ENCODE data around the gene CAND2.

The CAND2 gene

DNA sequence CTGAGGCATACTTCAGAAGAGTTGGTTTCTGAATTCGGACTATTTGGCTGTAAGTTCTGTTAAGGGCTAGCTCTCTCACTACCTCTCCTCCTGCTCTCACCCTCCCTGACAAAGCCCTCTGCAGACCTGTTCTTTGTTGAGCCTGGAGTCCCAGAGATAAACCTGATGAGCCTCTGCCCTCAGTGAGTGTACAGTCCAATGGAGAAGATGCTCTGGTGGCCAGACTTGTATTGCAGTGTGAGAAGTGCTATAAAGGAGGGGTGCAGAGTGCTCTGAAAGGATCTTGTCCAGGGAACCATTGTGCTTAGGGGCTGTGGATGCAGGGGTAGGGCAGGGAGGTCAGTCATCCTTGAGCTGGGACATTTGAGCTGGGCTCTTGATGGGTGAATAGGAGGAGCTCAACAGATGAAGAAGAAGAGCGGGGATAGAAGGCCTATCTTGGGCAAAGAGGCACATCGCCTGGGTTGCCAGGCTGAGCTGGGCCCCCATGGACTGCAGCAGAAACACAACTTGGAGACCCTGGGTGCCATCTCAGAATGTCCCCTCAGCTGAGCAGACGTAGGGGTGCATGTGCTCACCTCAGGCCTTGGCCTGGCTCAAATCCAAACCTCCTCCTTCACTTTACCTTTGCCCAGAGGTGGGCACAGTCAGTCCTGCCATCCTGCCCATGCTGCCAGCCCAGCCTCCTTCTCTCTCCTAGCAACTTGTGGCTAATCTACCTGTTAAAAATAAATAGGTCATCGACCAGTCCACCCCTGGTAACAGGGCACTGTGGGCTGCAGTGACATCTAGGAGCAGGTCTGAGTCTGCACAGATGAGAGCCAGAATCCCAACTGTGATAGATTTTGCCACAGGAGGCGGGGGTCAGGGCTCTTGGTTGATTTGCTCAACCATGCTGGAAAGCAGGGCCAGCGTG lies 3.3 kb downstream of the CAND2 start:
- H3K4me1 Mint-ChIP-seq (ENCODE audit: low read depth in 2 of 2), result peaks cover 6 to 10% of the 10 kb centered on the region in 2 donors
- H3K27me3 Mint-ChIP-seq, result peaks cover 19 to 25% of the 10 kb centered on the region in 2 donors
- H3K36me3 Mint-ChIP-seq (ENCODE audit: insufficient read depth), result peaks cover 6% of the 10 kb centered on the region
- no peaks in the 10 kb centered on the region for H3K9me3 Mint-ChIP-seq
- no peak for DNase-seq
- no peak for ATAC-seq (replicated peaks)
- H3K4me3 Mint-ChIP-seq, result no peak overlapping the region
- no peak overlapping the region for H3K27ac Mint-ChIP-seq

DNA sequence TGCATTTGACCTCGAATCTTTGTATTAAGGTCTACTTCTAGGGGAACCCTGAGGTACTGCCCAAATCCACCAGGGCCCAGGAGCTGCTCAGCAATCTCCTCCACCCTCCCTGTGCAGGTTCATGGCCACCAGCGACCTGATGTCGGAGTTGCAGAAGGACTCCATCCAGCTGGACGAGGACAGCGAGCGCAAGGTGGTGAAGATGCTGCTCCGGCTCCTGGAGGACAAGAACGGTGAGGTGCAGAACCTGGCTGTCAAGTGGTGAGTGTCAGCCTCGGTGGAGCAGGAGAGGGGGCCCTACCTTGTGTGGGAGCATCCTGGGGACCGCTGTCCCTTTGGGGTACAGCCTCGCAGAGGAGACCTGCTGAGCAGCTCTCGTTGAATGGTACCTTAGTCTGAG lies 6.9 kb downstream of the CAND2 start:
- DNase-seq (no peak), ATAC-seq (replicated peaks) (no peak)
- Mint-ChIP-seq H3K27ac (no peak overlapping the region), H3K4me3 (no peak overlapping the region), H3K27me3 (peaks cover 3 to 8% of the 10 kb centered on the region in 2 donors), H3K4me1 (ENCODE audit: low read depth in 2 of 2) (no peaks in the 10 kb centered on the region), H3K9me3 (no peaks in the 10 kb centered on the region), H3K36me3 (ENCODE audit: insufficient read depth) (peaks cover 4% of the 10 kb centered on the region)

DNA sequence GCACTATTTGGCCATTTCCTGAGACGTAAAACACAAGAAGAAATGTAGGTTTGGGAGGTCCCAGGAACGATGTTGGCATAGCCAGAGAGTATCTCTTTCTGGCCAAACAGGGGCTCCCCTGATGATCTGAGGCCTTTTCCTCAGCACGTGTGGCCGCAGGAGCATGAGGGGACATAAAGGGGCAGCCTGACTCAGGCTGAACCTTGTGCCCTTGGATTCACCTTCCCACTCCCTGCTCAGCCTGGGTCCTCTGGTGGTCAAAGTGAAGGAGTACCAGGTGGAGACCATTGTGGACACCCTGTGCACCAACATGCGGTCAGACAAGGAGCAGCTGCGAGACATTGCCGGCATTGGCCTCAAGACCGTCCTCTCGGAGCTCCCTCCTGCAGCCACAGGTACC lies 10.6 kb downstream of the CAND2 start:
- Mint-ChIP-seq H3K36me3 (ENCODE audit: insufficient read depth) (peaks cover 4% of the 10 kb centered on the region), H3K27me3 (peaks cover 0 to 6% of the 10 kb centered on the region in 2 donors), H3K4me3 (no peak overlapping the region), H3K27ac (no peak overlapping the region), H3K4me1 (ENCODE audit: low read depth in 2 of 2) (peaks cover 0 to 9% of the 10 kb centered on the region in 2 donors), H3K9me3 (no peaks in the 10 kb centered on the region)
- DNase-seq (no peak), ATAC-seq (replicated peaks) (no peak)

DNA sequence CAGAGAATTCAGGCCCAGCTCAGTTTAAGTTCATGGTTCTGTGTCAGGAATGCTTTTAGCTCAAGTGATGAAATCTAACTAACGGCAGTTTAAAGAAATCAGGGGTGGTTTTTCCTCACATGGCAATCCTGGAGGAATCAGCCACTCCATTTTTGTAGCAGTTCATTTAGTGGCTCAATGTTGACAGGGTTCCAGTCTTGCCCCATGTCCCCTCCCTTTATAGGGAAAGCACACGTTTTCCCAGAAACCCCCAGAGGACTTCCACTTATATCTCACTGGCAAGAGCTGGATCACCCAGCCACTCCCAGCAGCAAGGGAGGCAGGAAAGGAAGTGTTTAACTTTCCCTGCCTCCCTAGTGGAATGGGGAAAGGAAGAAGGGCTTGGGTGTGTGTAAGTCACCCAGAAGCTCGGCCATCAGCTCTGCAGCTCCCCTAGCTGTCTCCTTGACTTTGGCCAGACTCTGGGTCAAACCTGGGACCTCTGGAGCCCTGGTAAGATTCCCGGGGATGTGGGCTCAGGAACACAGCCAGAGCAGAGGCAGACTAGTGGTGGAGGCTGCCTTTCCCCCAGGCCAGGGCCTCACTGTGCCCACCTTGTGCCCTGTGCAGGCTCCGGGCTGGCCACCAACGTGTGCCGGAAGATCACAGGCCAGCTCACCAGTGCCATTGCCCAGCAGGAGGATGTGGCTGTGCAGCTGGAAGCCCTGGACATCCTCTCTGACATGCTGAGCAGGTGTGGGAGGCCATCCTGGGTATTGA lies 11.3 kb downstream of the CAND2 start:
- H3K4me3 Mint-ChIP-seq, result no peak overlapping the region
- peaks cover 4% of the 10 kb centered on the region for H3K36me3 Mint-ChIP-seq (ENCODE audit: insufficient read depth)
- H3K9me3 Mint-ChIP-seq, result no peaks in the 10 kb centered on the region
- no peak overlapping the region for H3K27ac Mint-ChIP-seq
- peaks cover 0 to 6% of the 10 kb centered on the region in 2 donors for H3K27me3 Mint-ChIP-seq
- DNase-seq (no peak), ATAC-seq (replicated peaks) (no peak)
- peaks cover 0 to 9% of the 10 kb centered on the region in 2 donors for H3K4me1 Mint-ChIP-seq (ENCODE audit: low read depth in 2 of 2)

DNA sequence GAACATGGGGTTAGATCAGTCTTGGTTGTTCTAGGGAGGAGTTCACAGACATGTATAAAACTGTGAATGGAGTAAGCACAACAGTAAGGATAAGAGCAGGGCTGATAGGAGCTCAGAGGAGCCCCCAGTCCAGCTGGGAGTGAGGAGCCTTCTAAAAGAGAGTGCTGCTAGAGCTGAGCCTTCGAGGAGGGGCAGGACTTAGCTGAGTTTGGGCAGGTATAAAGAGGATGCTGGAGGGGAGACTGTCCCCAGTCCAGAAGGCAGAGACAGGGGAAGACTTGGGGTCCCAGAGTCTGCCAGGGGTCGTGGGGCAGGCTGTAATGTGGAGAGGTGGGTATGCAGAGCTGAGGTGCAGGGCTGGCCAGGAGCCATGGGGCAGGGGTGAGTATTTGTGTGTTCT lies 12.1 kb downstream of the CAND2 start:
- Mint-ChIP-seq H3K27ac (peak overlapping the region in 1 of 2 donors; percentile 77), H3K36me3 (ENCODE audit: insufficient read depth) (no peaks in the 10 kb centered on the region), H3K27me3 (peaks cover 0 to under 1% of the 10 kb centered on the region in 2 donors), H3K9me3 (no peaks in the 10 kb centered on the region), H3K4me3 (peak overlapping the region in 1 of 2 donors; percentile 67), H3K4me1 (ENCODE audit: low read depth in 2 of 2) (peaks cover 0 to 9% of the 10 kb centered on the region in 2 donors)
- ATAC-seq (replicated peaks), result no peak
- DNase-seq, result no peak

DNA sequence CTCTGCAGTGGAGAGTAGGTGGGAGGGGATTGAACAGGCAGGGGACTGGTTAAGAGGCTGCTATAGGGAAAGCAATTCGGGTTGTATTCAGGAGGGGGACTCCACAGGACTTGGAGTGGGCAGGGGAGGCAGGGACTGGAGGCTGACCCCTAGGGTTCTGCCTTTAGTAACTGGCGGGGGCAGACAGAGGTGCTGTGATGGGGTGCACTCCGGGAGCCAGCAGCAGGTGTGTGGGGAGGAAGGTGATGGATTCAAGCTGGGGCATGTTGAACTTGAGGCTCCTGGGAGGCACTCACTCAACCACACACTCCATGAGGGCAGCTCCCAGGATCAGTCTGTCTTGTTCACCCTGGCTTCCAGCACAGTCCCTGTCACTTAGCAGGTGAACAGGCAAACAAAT lies 12.5 kb downstream of the CAND2 start:
- H3K36me3 Mint-ChIP-seq (ENCODE audit: insufficient read depth), result no peaks in the 10 kb centered on the region
- H3K4me1 Mint-ChIP-seq (ENCODE audit: low read depth in 2 of 2), result peaks cover 0 to 9% of the 10 kb centered on the region in 2 donors
- H3K27ac Mint-ChIP-seq, result peak overlapping the region in 1 of 2 donors; percentile 77
- ATAC-seq (replicated peaks) (no peak), DNase-seq (no peak)
- peak overlapping the region; percentile 34 to 67 for H3K4me3 Mint-ChIP-seq
- no peaks in the 10 kb centered on the region for H3K9me3 Mint-ChIP-seq
- no peaks in the 10 kb centered on the region for H3K27me3 Mint-ChIP-seq

DNA sequence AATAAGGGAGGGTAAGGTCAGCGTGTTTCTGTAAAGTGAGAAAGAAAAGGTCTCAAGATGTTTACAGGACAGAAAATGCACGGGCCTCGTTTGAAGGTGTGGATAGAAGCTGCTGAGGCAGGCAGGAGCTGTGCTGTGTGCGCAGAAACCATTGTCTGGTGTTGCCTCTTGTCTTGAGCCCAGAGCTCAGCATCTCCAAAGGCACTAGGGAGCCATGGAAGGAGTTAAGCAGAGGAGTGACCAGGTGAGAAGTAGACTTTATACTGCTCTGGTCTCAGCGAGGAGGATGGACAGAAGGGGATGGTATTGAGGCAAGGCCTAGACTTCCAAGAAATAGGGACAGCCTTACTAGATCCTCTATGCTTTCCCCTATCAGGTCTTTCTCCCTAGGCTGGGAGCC lies 13.0 kb downstream of the CAND2 start:
- no peak for ATAC-seq (replicated peaks)
- Mint-ChIP-seq H3K27ac (no peak overlapping the region), H3K4me3 (peak overlapping the region; percentile 34 to 67), H3K4me1 (ENCODE audit: low read depth in 2 of 2) (peaks cover 0 to 9% of the 10 kb centered on the region in 2 donors), H3K9me3 (no peaks in the 10 kb centered on the region), H3K36me3 (ENCODE audit: insufficient read depth) (no peaks in the 10 kb centered on the region), H3K27me3 (no peaks in the 10 kb centered on the region)
- no peak for DNase-seq

DNA sequence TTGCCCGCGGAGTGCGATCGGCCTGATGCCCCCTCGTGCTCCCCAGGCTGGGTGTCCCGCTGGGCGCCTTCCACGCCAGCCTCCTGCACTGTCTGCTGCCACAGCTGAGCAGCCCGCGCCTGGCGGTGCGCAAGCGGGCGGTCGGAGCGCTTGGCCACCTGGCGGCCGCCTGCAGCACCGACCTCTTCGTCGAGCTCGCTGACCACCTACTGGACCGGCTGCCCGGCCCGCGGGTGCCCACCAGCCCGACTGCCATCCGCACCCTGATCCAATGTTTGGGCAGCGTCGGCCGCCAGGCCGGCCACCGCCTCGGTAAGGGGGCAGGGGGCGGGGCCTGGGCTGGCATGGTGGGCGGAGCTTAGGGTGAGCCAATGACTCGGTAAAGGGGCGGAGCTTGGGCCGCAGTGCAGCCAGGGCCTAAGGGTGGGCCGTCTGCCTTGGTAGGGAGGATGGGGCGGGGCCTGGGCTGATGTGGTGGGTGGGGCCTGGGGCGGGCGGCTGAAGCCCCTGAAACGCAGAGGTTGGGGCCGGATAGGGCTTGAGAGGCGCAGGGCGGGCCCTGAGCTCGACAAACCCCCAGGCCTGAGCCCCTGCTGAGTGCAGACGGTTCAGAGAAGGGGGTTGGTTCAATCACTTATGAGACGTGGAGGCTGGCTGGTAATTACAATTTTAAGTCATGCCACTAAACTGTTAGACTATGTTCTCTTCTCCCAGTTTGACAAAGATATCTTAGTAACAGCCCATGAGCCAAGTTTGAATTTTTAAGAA lies 13.7 kb downstream of the CAND2 start:
- no peak overlapping the region for H3K27ac Mint-ChIP-seq
- H3K4me1 Mint-ChIP-seq (ENCODE audit: low read depth in 2 of 2), result peaks cover 0 to 9% of the 10 kb centered on the region in 2 donors
- peak; percentile 93 to 97 (median 94) for DNase-seq
- H3K27me3 Mint-ChIP-seq, result no peaks in the 10 kb centered on the region
- ATAC-seq (replicated peaks), result peak; percentile 97
- no peaks in the 10 kb centered on the region for H3K9me3 Mint-ChIP-seq
- H3K36me3 Mint-ChIP-seq (ENCODE audit: insufficient read depth), result no peaks in the 10 kb centered on the region
- peak overlapping the region; percentile 34 to 67 for H3K4me3 Mint-ChIP-seq

DNA sequence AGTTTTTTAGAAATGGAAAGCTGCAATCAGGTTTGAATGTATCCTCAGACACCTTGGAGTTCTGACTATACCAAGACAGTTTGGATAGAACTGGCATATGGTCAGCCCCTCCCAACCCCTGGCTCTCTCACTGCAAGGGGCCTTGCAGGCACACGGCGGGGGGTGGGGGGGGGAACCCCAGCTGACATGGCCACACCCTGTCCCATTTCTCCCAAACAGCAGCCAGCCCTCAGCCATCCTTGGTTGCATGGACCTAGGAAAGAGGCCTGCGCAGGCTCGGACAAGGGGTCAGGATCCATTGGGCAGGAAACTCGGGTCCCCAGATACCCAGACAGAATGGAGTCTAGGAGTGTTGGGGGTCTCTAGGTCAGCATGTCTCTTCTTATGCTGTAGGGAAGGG lies 14.5 kb downstream of the CAND2 start:
- Mint-ChIP-seq H3K9me3 (no peaks in the 10 kb centered on the region), H3K36me3 (ENCODE audit: insufficient read depth) (no peaks in the 10 kb centered on the region), H3K27ac (no peak overlapping the region), H3K4me1 (ENCODE audit: low read depth in 2 of 2) (peaks cover 0 to 9% of the 10 kb centered on the region in 2 donors), H3K4me3 (peak overlapping the region; percentile 34 to 67), H3K27me3 (no peaks in the 10 kb centered on the region)
- ATAC-seq (replicated peaks) (no peak), DNase-seq (no peak)

DNA sequence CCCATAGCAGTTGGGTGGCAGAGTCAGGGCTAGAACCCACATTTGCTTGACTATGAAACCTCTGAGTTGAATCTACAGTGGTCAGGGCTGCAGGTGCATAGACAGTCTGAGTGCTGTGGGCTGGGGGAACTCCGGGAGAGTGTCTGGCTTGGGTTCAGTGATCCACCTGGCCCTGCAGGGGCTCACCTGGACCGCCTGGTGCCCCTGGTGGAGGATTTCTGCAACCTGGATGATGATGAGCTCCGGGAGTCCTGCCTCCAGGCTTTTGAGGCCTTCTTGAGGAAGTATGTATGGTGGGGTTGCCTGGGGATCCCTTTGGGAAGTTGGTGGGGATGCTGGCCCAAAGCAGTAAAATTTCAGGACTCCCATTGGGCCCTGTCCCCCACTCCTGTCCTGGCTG lies 16.3 kb downstream of the CAND2 start:
- H3K36me3 Mint-ChIP-seq (ENCODE audit: insufficient read depth), result no peaks in the 10 kb centered on the region
- H3K4me1 Mint-ChIP-seq (ENCODE audit: low read depth in 2 of 2), result peaks cover 0 to 9% of the 10 kb centered on the region in 2 donors
- no peaks in the 10 kb centered on the region for H3K27me3 Mint-ChIP-seq
- H3K27ac Mint-ChIP-seq, result no peak overlapping the region
- no peak overlapping the region for H3K4me3 Mint-ChIP-seq
- DNase-seq (no peak), ATAC-seq (replicated peaks) (no peak)
- H3K9me3 Mint-ChIP-seq, result no peaks in the 10 kb centered on the region

DNA sequence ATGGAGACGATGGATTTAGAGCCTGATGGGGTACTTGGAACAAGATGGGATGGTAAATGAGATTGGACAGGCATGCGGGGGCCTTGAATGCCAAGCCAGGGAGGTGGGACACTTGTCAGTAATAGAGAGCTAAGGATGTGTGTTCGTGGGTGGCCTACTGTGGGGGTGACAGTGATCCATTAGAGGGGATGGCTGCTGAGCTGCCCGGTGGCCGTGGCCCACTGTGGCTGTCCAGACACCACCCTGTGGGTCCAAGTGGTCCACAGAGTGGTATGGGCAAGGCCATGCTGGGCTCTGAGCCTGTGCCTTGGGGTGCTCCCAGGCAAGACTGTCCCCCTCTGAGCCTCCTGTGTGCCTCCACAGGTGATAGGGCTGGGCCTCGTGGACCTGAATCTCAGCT lies 17.5 kb downstream of the CAND2 start:
- H3K9me3 Mint-ChIP-seq, result no peaks in the 10 kb centered on the region
- peaks cover 0 to 8% of the 10 kb centered on the region in 2 donors for H3K4me1 Mint-ChIP-seq (ENCODE audit: low read depth in 2 of 2)
- no peaks in the 10 kb centered on the region for H3K36me3 Mint-ChIP-seq (ENCODE audit: insufficient read depth)
- H3K4me3 Mint-ChIP-seq, result no peak overlapping the region
- ATAC-seq (replicated peaks) (no peak), DNase-seq (no peak)
- H3K27me3 Mint-ChIP-seq, result no peaks in the 10 kb centered on the region
- H3K27ac Mint-ChIP-seq, result no peak overlapping the region

DNA sequence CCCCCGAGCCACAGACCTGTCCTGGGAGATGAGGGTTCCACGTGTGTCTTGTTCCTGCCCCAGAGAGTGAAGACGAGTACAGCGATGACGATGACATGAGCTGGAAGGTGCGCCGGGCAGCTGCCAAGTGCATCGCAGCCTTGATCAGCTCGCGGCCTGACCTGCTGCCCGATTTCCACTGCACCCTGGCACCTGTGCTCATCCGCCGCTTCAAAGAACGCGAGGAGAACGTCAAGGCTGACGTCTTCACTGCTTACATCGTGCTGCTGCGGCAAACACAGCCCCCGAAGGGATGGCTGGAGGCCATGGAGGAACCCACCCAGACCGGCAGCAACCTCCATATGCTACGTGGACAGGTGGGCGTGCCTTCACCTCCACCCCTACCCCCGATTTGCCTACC lies 18.6 kb downstream of the CAND2 start:
- no peaks in the 10 kb centered on the region for H3K27me3 Mint-ChIP-seq
- peaks cover 0 to 3% of the 10 kb centered on the region in 2 donors for H3K4me1 Mint-ChIP-seq (ENCODE audit: low read depth in 2 of 2)
- no peak overlapping the region for H3K4me3 Mint-ChIP-seq
- H3K36me3 Mint-ChIP-seq (ENCODE audit: insufficient read depth), result no peaks in the 10 kb centered on the region
- H3K9me3 Mint-ChIP-seq, result no peaks in the 10 kb centered on the region
- no peak overlapping the region for H3K27ac Mint-ChIP-seq
- DNase-seq, result no peak
- ATAC-seq (replicated peaks), result no peak

DNA sequence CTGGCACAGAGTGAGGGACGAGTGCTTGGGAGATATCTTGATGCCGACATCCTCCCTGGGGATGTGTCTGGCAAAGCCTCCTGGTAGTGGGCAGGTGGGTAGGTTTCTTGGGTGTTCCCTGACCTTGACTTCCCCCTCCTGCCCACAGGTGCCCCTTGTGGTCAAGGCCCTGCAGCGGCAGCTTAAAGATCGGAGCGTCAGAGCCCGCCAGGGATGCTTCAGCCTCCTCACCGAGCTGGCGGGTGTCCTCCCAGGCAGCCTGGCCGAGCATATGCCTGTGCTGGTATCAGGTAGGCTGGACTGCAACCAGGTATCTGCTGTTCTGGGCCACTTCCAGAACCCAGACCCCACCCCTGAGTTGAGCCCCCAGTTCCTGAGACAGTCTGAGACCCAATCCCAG lies 19.2 kb downstream of the CAND2 start:
- H3K27ac Mint-ChIP-seq, result no peak overlapping the region
- H3K4me1 Mint-ChIP-seq (ENCODE audit: low read depth in 2 of 2), result no peaks in the 10 kb centered on the region
- no peaks in the 10 kb centered on the region for H3K36me3 Mint-ChIP-seq (ENCODE audit: insufficient read depth)
- DNase-seq (no peak), ATAC-seq (replicated peaks) (no peak)
- no peak overlapping the region for H3K4me3 Mint-ChIP-seq
- H3K9me3 Mint-ChIP-seq, result no peaks in the 10 kb centered on the region
- H3K27me3 Mint-ChIP-seq, result no peaks in the 10 kb centered on the region

Measured in effector memory CD8-positive, alpha-beta T cell (primary cell).